Karpas-422 (cell line): ENCODE measurements around the gene DIAPH1. TPM values are rescaled to one million over a fixed set of nuclear protein-coding genes. Genes with fewer than 3 reads are reported as not detected.

Source experiments
- DNase-seq: peaks from one replicate; pipeline ENCODE4 v3.0.0-alpha.2; 2015
- H2AFZ ChIP-seq: fragments of 200-600 bp; sonication (generic); 2 replicates; pipeline ENCODE4 v1.6.1; 2014; ENCODE audit warnings: antibody characterized with exemption, low read length, mixed read lengths
- H3K27ac ChIP-seq: fragments of 200-600 bp; sonication (generic); 2 replicates; pipeline ENCODE4 v1.5.1; 2014; ENCODE audit warnings: mild to moderate bottlenecking, low read length, moderate library complexity
- H3K27me3 ChIP-seq: fragments of 200-600 bp; sonication (generic); 2 replicates; pipeline ENCODE4 v1.6.1; 2014; ENCODE audit warnings: low read length, mixed read lengths
- H3K36me3 ChIP-seq: fragments of 200-600 bp; sonication (generic); 2 replicates; pipeline ENCODE4 v1.6.1; 2014; ENCODE audit warnings: low read length, mixed read lengths; ENCODE audit not compliant: insufficient read depth
- H3K4me1 ChIP-seq: fragments of 200-600 bp; sonication (generic); 2 replicates; pipeline ENCODE4 v1.6.1; 2014; ENCODE audit warnings: mild to moderate bottlenecking, low read length, mixed read lengths
- H3K4me2 ChIP-seq: fragments of 200-600 bp; sonication (generic); 2 replicates; pipeline ENCODE4 v1.6.1; 2014; ENCODE audit warnings: low read length, low read depth, mild to moderate bottlenecking; ENCODE audit not compliant: poor library complexity, severe bottlenecking
- H3K4me3 ChIP-seq: fragments of 200-600 bp; sonication (generic); 2 replicates; pipeline ENCODE4 v1.5.1; 2014; ENCODE audit warnings: mild to moderate bottlenecking, antibody characterized with exemption, low read length, mixed read lengths
- H3K79me2 ChIP-seq: fragments of 200-600 bp; sonication (generic); 2 replicates; pipeline ENCODE4 v1.6.1; 2014; ENCODE audit warnings: mild to moderate bottlenecking, low read length, mixed read lengths
- H3K9ac ChIP-seq: fragments of 200-600 bp; sonication (generic); 2 replicates; pipeline ENCODE4 v1.6.0; 2014; ENCODE audit warnings: low read length
- H3K9me2 ChIP-seq: fragments of 200-600 bp; sonication (generic), shearing (Covaris generic); replicated peaks from 2 replicates; pipeline ENCODE4 v1.6.0; 2014; ENCODE audit warnings: mild to moderate bottlenecking, low read length, moderate library complexity; ENCODE audit not compliant: insufficient read depth
- H3K9me3 ChIP-seq: fragments of 300-700, 200-600 bp; sonication (generic); 2 replicates; pipeline ENCODE4 v1.6.1; 2014; ENCODE audit warnings: low read length, mixed read lengths
- H4K20me1 ChIP-seq: fragments of 200-600 bp; sonication (generic); 2 replicates; pipeline ENCODE4 v1.6.1; 2014; ENCODE audit warnings: mild to moderate bottlenecking, antibody characterized with exemption, low read length, low read depth; ENCODE audit not compliant: insufficient read depth
- total RNA-seq: library from RNA; depleted of rRNA; stranded (reverse); fragments of >200 nt; shearing (Covaris generic); gene quantifications from 2 replicates; pipeline ENCODE4 v1.2.3, GENCODE V29; 2014; ENCODE audit warnings: low replicate concordance

Gene DIAPH1
- total RNA-seq, 1 experiment from 2014 or later, result 181 TPM

DNA sequence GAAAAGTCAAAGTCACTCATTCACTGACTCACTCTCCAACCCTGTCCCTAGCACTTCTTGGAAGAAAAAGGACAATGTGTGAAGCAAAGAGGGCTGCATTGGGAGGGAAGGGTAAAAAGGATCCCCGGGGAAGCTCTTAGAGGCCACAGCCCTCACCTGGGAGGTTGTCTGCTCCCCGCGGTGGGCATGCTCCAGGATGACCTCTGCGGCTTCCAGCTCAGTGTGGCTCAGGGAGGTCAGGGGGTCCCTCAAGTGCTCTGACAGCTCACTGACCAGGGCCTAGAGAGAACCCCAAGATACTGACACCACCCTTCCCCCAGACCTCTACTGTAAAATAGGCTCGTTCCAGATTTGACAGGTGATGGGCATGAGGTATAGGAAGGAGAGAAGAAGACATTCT is 28.4 kb upstream of the DIAPH1 start:
- DNase-seq, result no peak

DNA sequence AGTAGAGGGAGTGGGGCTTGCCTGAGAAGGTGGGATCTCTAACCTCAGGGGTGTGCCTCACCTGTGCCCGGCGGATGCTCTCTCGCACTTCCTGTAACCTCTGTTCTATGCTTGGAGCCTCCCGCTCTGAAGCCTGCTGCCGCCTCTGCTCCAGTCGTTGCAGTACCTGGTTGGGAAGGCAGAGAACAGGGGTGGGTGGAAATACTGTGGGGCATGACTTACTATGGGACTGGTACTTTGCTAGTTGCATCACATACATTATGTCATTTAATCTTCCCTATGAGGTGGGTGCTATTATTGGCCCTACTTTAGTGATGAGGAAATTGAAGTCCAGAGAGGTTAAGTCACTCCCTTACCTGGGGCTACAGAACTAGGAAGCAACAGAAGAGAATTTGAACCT is 27.2 kb upstream of the DIAPH1 start:
- Histone ChIP-seq H3K9me3 (no peaks in the 10 kb centered on the region), H4K20me1 (no peaks in the 10 kb centered on the region), H3K9me2 (no peaks in the 10 kb centered on the region), H3K4me3 (no peak overlapping the region), H3K4me2 (no peak overlapping the region), H3K9ac (no peak overlapping the region), H3K27ac (no peak overlapping the region), H3K27me3 (no peaks in the 10 kb centered on the region), H2AFZ (no peak overlapping the region), H3K79me2 (no peaks in the 10 kb centered on the region), H3K36me3 (no peaks in the 10 kb centered on the region), H3K4me1 (no peaks in the 10 kb centered on the region)
- no peak for DNase-seq

More for the DNA sequence above, 28.4 kb upstream of the DIAPH1 start:
- no peaks in the 10 kb centered on the region for H3K36me3 ChIP-seq
- no peak overlapping the region for H2AFZ ChIP-seq
- peaks cover 5% of the 10 kb centered on the region for H3K4me1 ChIP-seq
- H3K9ac ChIP-seq, result no peak overlapping the region
- no peak overlapping the region for H3K4me3 ChIP-seq
- no peaks in the 10 kb centered on the region for H3K79me2 ChIP-seq
- no peak overlapping the region for H3K4me2 ChIP-seq
- no peaks in the 10 kb centered on the region for H3K9me3 ChIP-seq
- H3K27me3 ChIP-seq, result no peaks in the 10 kb centered on the region
- H4K20me1 ChIP-seq, result no peaks in the 10 kb centered on the region
- H3K27ac ChIP-seq, result no peak overlapping the region
- no peaks in the 10 kb centered on the region for H3K9me2 ChIP-seq

DNA sequence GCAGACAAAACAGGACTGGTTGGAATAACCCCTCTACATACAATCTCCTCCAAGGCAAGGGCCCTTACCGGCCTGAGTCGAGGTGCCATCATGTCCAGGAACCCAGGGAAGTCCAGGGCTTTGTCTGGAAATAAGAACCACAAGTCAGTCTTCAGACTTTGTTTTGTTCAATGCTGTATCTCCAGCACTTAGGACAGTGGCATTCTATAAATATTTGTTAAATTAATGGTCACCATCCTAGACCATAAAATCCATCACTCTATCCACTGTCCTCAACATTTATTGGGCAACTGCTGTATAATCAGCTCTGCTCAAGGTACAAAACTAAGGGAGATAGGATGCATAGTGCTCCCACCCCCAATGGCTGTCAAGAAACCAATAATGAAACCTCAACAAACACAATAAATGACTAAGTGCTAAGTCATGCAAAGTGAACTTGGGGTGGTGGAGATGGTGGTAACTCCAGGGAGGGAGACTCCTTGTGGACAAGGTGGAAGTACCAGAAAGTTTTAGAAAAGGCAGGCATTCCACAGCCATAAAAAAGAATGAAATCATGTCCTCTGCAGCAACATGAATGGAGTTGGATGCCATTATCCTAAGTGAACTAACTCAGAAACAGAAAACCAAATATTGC is 23.0 kb upstream of the DIAPH1 start:
- Histone ChIP-seq H3K4me1 (peaks cover 13% of the 10 kb centered on the region), H4K20me1 (no peaks in the 10 kb centered on the region), H3K4me2 (no peak overlapping the region), H3K4me3 (no peak overlapping the region), H3K9ac (no peak overlapping the region), H3K9me2 (no peaks in the 10 kb centered on the region), H3K36me3 (peaks cover 14% of the 10 kb centered on the region), H2AFZ (no peak overlapping the region), H3K27ac (no peak overlapping the region), H3K79me2 (peaks cover 12% of the 10 kb centered on the region; the same call in 1 of the 2 replicates), H3K9me3 (no peaks in the 10 kb centered on the region), H3K27me3 (no peaks in the 10 kb centered on the region)
- DNase-seq, result no peak

DNA sequence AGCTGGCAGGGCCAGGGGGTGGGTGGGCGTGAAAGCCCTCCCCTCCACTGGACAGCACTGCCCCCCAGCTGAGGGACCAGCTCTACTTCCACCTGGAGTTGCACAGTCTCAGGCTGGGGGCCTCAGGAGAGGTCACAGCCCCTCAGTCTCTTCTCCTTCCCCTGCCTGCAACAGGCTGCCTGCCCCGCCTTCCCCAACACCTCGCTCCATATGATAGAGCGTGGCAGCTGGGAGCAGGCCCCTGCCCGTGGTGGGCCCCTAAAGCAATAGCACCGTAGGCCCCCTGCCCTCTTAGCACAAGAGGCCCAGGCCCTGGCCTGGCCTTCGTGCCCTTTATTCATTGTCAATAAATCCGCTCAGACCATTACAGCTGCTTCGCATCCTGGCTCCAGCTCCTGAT is 21.9 kb upstream of the DIAPH1 start:
- no peaks in the 10 kb centered on the region for H3K9me2 ChIP-seq
- H4K20me1 ChIP-seq, result peaks cover 9% of the 10 kb centered on the region
- peaks cover 14% of the 10 kb centered on the region for H3K36me3 ChIP-seq
- H3K9ac ChIP-seq, result no peak overlapping the region
- H3K4me2 ChIP-seq, result no peak overlapping the region
- DNase-seq, result no peak
- no peak overlapping the region for H3K4me3 ChIP-seq
- peaks cover 22% of the 10 kb centered on the region for H3K79me2 ChIP-seq
- H3K9me3 ChIP-seq, result no peaks in the 10 kb centered on the region
- H3K4me1 ChIP-seq, result peaks cover 16% of the 10 kb centered on the region
- H2AFZ ChIP-seq, result no peak overlapping the region
- H3K27me3 ChIP-seq, result no peaks in the 10 kb centered on the region
- no peak overlapping the region for H3K27ac ChIP-seq

DNA sequence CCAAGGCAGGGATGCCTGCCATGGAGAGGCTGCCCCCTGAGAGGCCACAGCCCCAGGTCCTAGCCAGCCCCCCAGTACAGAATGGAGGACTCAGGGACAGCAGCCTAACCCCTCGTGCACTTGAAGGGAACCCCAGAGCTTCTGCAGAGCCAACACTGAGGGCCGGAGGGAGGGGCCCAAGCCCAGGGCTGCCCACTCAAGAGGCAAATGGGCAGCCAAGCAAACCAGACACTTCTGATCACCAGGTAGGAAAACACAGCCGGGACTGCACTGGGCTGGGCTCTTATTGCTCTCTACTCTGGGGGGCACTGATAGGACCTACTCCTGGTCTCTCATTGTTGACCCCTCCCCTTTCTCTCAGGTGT is 21.2 kb upstream of the DIAPH1 start:
- peaks cover 14% of the 10 kb centered on the region for H3K36me3 ChIP-seq

DNA sequence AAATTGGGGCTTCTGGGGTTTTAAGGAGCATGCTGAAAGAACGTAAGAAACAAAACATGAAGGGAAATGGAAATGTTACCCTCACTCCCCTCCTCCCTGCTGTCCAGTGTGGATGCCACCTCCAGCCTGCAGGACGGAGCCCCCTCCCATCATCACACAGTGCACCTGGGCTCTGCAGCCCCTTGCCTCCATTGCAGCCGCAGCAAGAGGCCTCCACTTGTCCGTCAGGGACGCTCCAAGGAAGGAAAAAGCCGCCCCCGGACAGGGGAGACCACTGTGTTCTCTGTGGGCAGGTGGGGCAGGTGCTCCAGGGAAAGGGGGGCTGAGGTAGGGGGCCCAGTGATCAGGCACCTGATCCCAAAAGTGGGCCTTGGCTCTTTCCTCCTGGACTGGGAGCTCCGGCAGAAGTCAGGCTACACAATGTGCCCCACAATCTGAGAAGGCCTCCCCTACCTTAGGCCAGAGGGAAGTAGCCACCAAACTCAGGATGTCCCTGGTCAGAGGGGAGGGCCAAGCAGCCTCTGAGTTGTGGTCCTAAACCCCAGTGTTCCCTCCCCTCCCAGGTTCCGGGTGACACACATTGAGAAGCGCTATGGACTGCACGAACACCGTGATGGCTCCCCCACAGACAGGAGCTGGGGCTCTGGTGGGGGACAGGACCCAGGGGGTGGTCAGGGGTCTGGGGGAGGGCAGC is 20.7 kb upstream of the DIAPH1 start:
- DNase-seq, result no peak
- H3K9me2 ChIP-seq, result no peaks in the 10 kb centered on the region
- H3K27me3 ChIP-seq, result no peaks in the 10 kb centered on the region
- H3K27ac ChIP-seq, result no peak overlapping the region
- H3K36me3 ChIP-seq, result peaks cover 20% of the 10 kb centered on the region
- H2AFZ ChIP-seq, result no peak overlapping the region
- H3K9me3 ChIP-seq, result no peaks in the 10 kb centered on the region
- no peak overlapping the region for H3K4me3 ChIP-seq
- peaks cover 28% of the 10 kb centered on the region for H3K4me1 ChIP-seq
- no peak overlapping the region for H3K4me2 ChIP-seq
- H4K20me1 ChIP-seq, result peaks cover 21% of the 10 kb centered on the region
- peaks cover 34% of the 10 kb centered on the region for H3K79me2 ChIP-seq
- no peak overlapping the region for H3K9ac ChIP-seq

More for the DNA sequence above, 21.2 kb upstream of the DIAPH1 start:
- Histone ChIP-seq H3K9ac (no peak overlapping the region), H3K4me1 (peaks cover 23% of the 10 kb centered on the region), H4K20me1 (peaks cover 15% of the 10 kb centered on the region), H3K27ac (no peak overlapping the region), H3K9me2 (no peaks in the 10 kb centered on the region), H3K79me2 (peaks cover 28% of the 10 kb centered on the region), H3K27me3 (no peaks in the 10 kb centered on the region), H2AFZ (no peak overlapping the region), H3K9me3 (no peaks in the 10 kb centered on the region), H3K4me2 (no peak overlapping the region), H3K4me3 (no peak overlapping the region)
- no peak for DNase-seq

DNA sequence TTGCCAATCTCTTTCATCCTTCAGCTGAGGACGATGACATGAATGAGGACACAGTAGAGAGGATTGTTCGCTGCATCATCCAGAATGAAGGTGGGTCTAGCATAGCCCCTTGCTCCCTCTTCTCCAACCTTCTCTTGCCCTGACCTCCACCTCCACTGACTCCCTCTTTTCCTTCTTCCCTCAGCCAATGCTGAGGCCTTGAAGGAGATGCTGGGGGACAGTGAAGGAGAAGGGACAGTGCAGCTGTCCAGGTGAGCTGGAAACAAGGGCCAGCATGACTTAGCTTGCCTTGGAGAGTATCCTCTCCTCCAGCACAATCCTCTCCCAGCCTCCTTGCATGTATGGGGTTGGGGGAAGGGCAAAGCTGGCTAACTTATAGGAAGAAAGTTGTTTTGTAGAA is 20.0 kb upstream of the DIAPH1 start:
- DNase-seq, result no peak
- Histone ChIP-seq H3K9me3 (no peaks in the 10 kb centered on the region), H3K79me2 (peaks cover 41% of the 10 kb centered on the region), H3K4me1 (peaks cover 34% of the 10 kb centered on the region), H3K27ac (0 out of 2 replicates have a peak overlapping the region, but pooled peaks have one; percentile 41), H3K27me3 (no peaks in the 10 kb centered on the region), H4K20me1 (peaks cover 26% of the 10 kb centered on the region), H3K9me2 (no peaks in the 10 kb centered on the region), H3K9ac (peak overlapping the region; percentile 92), H3K4me3 (peak overlapping the region; percentile 95), H2AFZ (no peak overlapping the region), H3K36me3 (peaks cover 26% of the 10 kb centered on the region), H3K4me2 (peak overlapping the region; percentile 95)

DNA sequence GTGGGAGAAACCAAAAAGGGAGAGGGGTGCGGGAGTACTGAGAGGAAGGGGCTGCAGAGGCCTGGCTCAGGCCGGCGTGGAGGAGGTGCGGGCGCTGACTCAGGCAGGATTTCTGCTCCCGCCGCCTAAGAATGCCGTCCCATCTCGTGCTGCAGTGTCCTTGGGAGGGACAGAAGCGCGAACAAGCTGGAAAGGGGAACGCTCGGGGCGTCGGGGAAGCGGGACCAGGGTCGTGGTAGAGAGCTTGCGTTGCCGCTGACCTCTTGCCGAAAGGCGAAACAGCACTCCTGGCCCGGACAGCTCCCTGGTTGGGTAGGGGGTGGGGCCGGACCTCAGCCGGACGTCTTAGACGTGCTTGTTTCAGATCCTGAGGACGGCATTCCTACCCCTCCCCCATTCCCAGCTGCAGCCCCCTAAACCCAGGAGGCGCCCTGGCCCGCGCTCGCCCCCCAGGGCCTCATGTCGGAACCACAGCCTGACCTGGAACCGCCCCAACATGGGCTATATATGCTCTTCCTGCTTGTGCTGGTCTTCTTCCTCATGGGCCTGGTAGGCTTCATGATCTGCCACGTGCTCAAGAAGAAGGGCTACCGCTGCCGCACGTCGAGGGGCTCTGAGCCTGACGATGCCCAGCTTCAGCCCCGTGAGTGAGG is 19.1 kb upstream of the DIAPH1 start:
- peak overlapping the region; percentile 95 for H3K4me3 ChIP-seq
- no peaks in the 10 kb centered on the region for H3K9me3 ChIP-seq
- H3K9ac ChIP-seq, result peak overlapping the region; percentile 92
- H3K27ac ChIP-seq, result peak overlapping the region; percentile 74
- H3K9me2 ChIP-seq, result no peaks in the 10 kb centered on the region
- peaks cover 50% of the 10 kb centered on the region for H3K79me2 ChIP-seq
- H2AFZ ChIP-seq, result no peak overlapping the region; the same call in 1 of the 2 replicates
- peaks cover 26% of the 10 kb centered on the region for H4K20me1 ChIP-seq
- H3K27me3 ChIP-seq, result no peaks in the 10 kb centered on the region
- H3K4me2 ChIP-seq, result peak overlapping the region; percentile 95
- peak; percentile 91 for DNase-seq
- peaks cover 34% of the 10 kb centered on the region for H3K4me1 ChIP-seq
- peaks cover 29% of the 10 kb centered on the region for H3K36me3 ChIP-seq
